ENCODE data around the gene ZFP92.

Gene ZFP92

DNA sequence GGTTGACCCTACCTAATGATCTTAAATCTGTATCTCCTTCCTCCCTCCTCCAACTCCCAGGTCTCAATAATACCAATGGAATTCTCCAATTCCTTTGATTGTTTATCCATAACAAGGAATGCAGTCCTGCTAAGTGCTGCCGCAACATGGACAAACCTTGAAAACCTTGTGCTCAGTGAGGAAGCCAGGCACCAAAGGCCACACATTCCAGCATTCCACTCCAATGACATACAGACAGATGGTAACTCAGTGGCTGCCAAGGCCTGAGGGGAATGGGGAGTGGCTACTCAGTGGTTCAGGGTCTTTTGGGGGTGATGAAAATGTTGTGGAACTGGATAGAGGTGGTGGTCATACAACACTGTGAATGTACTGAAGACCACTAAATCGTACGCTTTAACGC, 48.7 kb downstream of the ZFP92 start:
- H3K36me3 Mint-ChIP-seq (ENCODE audit: low read depth) = peaks cover 28% of the 10 kb centered on the region
- TF ChIP-seq, protein P1, sequence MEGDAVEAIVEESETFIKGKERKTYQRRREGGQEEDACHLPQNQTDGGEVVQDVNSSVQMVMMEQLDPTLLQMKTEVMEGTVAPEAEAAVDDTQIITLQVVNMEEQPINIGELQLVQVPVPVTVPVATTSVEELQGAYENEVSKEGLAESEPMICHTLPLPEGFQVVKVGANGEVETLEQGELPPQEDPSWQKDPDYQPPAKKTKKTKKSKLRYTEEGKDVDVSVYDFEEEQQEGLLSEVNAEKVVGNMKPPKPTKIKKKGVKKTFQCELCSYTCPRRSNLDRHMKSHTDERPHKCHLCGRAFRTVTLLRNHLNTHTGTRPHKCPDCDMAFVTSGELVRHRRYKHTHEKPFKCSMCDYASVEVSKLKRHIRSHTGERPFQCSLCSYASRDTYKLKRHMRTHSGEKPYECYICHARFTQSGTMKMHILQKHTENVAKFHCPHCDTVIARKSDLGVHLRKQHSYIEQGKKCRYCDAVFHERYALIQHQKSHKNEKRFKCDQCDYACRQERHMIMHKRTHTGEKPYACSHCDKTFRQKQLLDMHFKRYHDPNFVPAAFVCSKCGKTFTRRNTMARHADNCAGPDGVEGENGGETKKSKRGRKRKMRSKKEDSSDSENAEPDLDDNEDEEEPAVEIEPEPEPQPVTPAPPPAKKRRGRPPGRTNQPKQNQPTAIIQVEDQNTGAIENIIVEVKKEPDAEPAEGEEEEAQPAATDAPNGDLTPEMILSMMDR (IDR thresholded peaks at IDR 0.05; ENCODE audit: unreplicated experiment in 3 of 3) = no peak
- H3K27me3 Mint-ChIP-seq (ENCODE audit: low read depth) = no peaks in the 10 kb centered on the region
- peaks cover 14% of the 10 kb centered on the region for H3K9me3 Mint-ChIP-seq
- no peak overlapping the region for H3K4me3 Mint-ChIP-seq
- peaks cover 17% of the 10 kb centered on the region for H3K4me1 Mint-ChIP-seq
- peak overlapping the region; percentile 48 to 64 (median 50) for H3K27ac Mint-ChIP-seq

- no peaks in the 10 kb centered on the region for H3K27me3 Mint-ChIP-seq (ENCODE audit: low read depth)
- peaks cover 14% of the 10 kb centered on the region for H3K9me3 Mint-ChIP-seq
- H3K36me3 Mint-ChIP-seq (ENCODE audit: low read depth) = peaks cover 28% of the 10 kb centered on the region
Observed at GRCh38 chrX:153460826-153461225, 49.6 kb downstream of the ZFP92 start.

More at GRCh38 chrX:153460826-153461225, 49.6 kb downstream of the ZFP92 start:
- Mint-ChIP-seq H3K27ac (no peak overlapping the region), H3K4me3 (no peak overlapping the region), H3K4me1 (peaks cover 17% of the 10 kb centered on the region)
- TF ChIP-seq, protein P1 (IDR thresholded peaks at IDR 0.05; ENCODE audit: unreplicated experiment in 3 of 3) = peak; percentile 48 to 63 (median 52)

Data from nephron (organoid).